ENCODE data around the gene PFKM. TPM values are rescaled to one million over a fixed set of nuclear protein-coding genes. Genes with fewer than 3 reads are reported as not detected.

The PFKM gene
- total and polyA plus RNA-seq, 9 of the 15 experiments (the other 6 are each of a cell fraction or from before 2014, with no cell fraction given), result 16.5 to 39.9 (median 31.7) TPM

DNA sequence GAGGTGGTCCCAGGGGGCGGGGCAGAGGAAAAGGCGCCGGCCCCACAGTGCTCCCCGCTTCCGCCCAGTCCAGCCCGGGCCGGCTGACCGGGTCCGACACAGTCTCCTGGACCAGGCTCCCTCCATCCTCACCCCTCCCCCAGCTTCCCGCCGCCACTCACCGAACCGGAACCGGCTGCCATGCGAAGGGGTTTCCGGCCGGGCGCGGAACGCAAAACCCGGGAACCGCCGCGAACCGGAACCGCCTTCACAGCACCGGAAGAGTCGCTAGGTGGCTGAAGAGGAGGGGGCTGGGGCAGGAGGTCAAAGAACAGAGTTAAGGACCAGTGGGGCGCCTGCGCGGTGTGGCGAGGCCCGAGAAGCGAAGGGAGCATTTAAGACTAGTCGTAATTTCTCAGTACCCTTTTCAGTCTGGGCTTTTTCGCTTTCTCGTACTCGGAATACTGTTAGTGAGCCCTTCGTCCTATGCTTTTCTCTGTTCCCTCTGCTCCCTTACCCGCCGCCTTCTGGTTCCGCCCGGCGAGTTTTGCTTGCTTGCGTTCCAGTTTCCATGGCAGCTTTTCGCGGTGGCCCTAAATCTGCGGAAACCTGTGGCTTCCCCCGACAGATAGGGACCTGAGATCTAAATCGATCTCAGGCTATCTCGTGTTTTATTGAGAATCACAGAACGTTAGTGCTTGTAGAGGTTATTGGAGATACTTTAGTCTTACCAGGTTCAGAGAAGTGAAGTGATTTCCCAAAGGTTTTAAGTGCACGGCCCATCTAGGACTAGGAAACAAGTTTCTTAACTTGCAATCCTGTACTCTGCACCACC lies 13.1 kb upstream of the PFKM start, which contains the start of gene SENP1 (continued):
- TF ChIP-seq ILK (tag; IDR thresholded peaks at IDR 0.05; ENCODE audit: borderline replicate concordance, low read depth) (no peak), GABPA (tag; conservative IDR thresholded peaks at IDR 0.05; ENCODE audit: low read depth) (peak; percentile 99), DIDO1 (tag; IDR thresholded peaks at IDR 0.05; ENCODE audit: low read depth) (peak; percentile 99), SAP30 (IDR thresholded peaks at IDR 0.05; ENCODE audit: borderline replicate concordance, insufficient read depth, low read depth, low read length, poor library complexity, severe bottlenecking) (peak; percentile 65), UBTF (IDR thresholded peaks at IDR 0.05; ENCODE audit: borderline replicate concordance in 1 of 2, low read depth in 2 of 2, low read length in 2 of 2) (0 out of 4 replicates have a peak, but pooled peaks of 1 of the 2 experiments have one; percentile 12), DMBX1 (CRISPR knock-in tag; IDR thresholded peaks at IDR 0.05; ENCODE audit: borderline replicate concordance) (peak; percentile 50; the same call in 1 of the 2 replicates), ZNF140 (CRISPR knock-in tag; IDR thresholded peaks at IDR 0.05) (no peak), STAT5A (IDR thresholded peaks at IDR 0.05; ENCODE audit: borderline replicate concordance, low read length) (no peak; the same call in 1 of the 2 replicates), PHB (CRISPR knock-in tag; IDR thresholded peaks at IDR 0.05) (no peak), MCM5 (IDR thresholded peaks at IDR 0.05; ENCODE audit: low read depth) (no peak), DACH1 (IDR thresholded peaks at IDR 0.05; ENCODE audit: partially characterized antibody) (no peak), ETV5 (CRISPR knock-in tag; IDR thresholded peaks at IDR 0.05; ENCODE audit: low read depth) (peak; percentile 95), CHD1 (IDR thresholded peaks at IDR 0.05; ENCODE audit: low read length) (no peak), RFX1 (IDR thresholded peaks at IDR 0.05) (peak; percentile 85), YBX1 (IDR thresholded peaks at IDR 0.05) (no peak), TRIM28 (IDR thresholded peaks at IDR 0.05) (peak; percentile 63; the same call in 1 of the 2 replicates), HMGXB4 (CRISPR knock-in tag; IDR thresholded peaks at IDR 0.05) (peak; percentile 54; the same call in 1 of the 2 replicates)
- TF ChIP-seq, protein P1, sequence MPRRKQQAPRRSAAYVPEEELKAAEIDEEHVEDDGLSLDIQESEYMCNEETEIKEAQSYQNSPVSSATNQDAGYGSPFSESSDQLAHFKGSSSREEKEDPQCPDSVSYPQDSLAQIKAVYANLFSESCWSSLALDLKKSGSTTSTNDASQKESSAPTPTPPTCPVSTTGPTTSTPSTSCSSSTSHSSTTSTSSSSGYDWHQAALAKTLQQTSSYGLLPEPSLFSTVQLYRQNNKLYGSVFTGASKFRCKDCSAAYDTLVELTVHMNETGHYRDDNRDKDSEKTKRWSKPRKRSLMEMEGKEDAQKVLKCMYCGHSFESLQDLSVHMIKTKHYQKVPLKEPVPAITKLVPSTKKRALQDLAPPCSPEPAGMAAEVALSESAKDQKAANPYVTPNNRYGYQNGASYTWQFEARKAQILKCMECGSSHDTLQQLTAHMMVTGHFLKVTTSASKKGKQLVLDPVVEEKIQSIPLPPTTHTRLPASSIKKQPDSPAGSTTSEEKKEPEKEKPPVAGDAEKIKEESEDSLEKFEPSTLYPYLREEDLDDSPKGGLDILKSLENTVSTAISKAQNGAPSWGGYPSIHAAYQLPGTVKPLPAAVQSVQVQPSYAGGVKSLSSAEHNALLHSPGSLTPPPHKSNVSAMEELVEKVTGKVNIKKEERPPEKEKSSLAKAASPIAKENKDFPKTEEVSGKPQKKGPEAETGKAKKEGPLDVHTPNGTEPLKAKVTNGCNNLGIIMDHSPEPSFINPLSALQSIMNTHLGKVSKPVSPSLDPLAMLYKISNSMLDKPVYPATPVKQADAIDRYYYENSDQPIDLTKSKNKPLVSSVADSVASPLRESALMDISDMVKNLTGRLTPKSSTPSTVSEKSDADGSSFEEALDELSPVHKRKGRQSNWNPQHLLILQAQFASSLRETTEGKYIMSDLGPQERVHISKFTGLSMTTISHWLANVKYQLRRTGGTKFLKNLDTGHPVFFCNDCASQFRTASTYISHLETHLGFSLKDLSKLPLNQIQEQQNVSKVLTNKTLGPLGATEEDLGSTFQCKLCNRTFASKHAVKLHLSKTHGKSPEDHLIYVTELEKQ (CRISPR knock-in tag; IDR thresholded peaks at IDR 0.05), result 0 out of 2 replicates have a peak, but pooled peaks have one; percentile 24
